ENCODE data around the gene DNASE1L2.

DNA sequence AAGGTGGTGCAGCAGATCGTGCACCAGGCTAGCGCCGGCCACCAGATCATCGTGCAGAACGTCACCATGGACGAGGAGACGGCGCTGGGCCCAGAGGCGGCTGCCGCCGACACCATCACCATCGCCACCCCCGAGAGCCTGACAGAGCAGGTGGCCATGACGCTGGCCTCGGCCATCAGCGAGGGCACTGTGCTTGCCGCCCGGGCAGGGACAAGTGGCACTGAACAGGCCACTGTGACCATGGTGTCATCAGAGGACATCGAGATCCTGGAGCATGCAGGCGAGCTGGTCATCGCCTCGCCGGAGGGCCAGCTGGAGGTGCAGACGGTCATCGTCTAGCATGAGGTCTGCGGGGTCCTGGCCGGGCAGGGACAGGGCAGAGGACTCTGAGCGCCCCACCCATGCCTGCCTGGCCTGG, 1.0 kb upstream of the DNASE1L2 start:
- TF ChIP-seq GATA2 (IDR thresholded peaks at IDR 0.05; ENCODE audit: low read depth, low read length) (no peak), GATA3 (IDR thresholded peaks at IDR 0.05; ENCODE audit: low read depth, low read length) (no peak)

All from SH-SY5Y (cell line).